Measurements from ENCODE around the gene LPAR3.
"Not testable (repeated sequence)": the region's sequence is repeated elsewhere in the genome, so short reads cannot be mapped to it uniquely, and the experiment has no call there.

The LPAR3 gene

DNA sequence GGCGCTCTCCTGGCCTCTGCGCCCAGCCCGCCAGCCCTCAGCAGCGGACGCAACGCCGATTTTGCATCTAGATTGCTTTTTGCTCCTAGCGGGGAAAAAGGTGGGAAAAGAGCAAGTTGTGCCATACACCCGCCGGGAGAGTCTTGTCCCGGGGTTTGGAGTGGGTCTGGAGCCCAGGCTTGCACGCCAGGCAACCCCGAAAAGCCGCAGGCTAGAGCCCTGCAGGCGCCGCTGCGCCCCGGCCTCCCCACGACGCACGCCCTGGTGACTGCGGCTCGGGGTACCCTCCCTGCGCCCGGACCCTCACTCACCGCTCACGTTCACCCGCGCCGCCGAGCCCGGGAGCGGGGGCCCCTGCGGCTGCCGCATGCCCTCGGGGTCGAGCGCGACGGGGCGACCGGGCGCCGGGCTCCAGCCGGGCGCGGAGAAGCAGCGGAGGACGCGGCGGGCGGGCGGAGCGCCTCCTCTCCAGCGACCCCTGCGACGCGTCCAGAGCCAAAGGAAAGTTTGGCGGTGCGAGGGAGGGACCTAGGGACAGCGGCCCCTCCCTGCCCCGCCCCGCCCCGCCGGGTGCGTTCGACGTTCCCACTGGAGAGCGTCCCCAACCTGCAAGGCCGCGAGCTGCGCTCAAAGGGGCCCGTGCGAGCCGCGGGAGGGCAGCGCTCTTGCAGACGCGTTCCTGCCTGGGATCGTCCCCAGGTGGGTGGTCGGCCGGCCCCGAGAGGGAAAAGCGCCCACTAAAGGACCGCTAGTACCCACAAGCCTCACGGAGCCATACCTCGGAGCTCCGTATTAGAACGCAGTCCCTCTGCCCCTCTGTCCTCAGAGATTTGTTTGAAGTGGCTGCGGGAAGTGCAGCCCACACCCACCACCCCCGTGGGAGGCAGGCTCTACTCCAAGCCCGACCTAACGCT lies at the start of gene LPAR3:
Gene LPAR3 (minus strand): TSS at position 502 of the 914 bp plus-strand sequence. CDS start 27,086 bp downstream, outside the sequence.
- peak; percentile 65 for DNase-seq (ENCODE audit: low spot score)

DNA sequence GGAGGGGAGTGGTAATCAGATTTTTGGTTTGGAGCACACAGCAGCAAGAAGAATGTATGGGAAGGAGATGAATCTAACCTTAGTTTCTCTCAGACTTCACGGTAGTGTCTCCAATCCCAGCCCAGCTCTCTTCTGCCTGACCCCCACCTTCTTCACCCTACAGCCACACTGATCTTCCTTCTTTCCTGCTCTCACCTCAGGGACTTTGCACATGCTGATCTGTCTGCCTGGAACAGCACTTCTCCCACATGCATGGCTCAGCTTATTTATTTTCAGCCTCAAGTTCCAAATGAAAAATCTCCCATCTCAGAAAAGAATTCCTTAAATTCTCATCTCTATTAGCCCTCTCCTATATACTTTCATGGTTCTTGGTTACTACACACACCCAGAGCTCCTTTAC lies 48.8 kb upstream of the LPAR3 start:
- DNase-seq (ENCODE audit: low spot score) = no peak

GRCh38 chr1:84940481-84940880 lies 47.5 kb upstream of the LPAR3 start:
- DNase-seq (ENCODE audit: low spot score) = no peak

DNA sequence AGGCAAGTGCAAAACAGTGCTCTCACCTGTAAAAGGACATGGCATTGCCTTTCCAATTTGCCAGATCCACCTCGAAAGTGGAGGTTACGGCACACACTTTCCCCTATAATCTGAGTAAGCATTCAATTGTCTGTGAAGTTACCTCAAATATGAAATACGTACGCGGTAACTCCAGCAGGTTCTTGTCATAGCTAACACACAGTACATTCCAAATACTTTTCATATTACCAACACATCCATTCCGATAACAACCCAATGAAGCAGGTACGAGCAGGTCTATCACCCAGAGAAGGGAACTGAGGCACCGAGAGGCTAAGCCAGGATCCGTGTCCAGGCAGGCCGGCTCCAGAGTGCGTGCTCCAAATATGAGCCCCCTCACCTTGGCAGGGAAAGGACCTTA lies 46.8 kb upstream of the LPAR3 start:
- DNase-seq (ENCODE audit: low spot score) = no peak

GRCh38 chr1:84939151-84939550 lies 46.1 kb upstream of the LPAR3 start:
- no peak for DNase-seq (ENCODE audit: low spot score)

- peak; percentile 71 for DNase-seq (ENCODE audit: low spot score)
Observed at GRCh38 chr1:84936116-84936810, 43.3 kb upstream of the LPAR3 start.

- no peak for DNase-seq (ENCODE audit: low spot score)
Observed at GRCh38 chr1:84933011-84933611, 40.1 kb upstream of the LPAR3 start.

GRCh38 chr1:84930831-84931230 lies 37.8 kb upstream of the LPAR3 start:
- no peak for DNase-seq (ENCODE audit: low spot score)

GRCh38 chr1:84930329-84930728 lies 37.3 kb upstream of the LPAR3 start:
- DNase-seq (ENCODE audit: low spot score) = no peak

DNA sequence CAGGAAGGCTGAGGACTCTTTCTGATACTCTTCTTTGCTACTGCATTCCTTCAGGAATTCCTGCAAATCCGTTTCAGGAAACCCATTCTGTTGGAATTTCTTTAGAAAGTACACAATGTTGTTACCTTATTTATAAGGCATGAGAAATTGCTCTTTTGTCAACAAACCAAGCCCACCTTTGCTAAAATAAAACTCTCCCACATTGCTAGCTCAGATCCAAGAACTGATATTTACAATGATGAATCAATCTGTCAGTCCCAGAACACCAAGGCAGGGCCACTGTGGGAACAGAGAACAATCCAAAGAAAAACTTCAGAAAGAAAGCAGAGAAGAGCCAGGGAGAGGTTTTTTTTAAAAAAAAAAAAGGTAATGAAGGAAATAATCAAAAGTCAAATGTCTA lies 36.6 kb upstream of the LPAR3 start:
- no peak for DNase-seq (ENCODE audit: low spot score)

- no peak for DNase-seq (ENCODE audit: low spot score)
Observed at GRCh38 chr1:84928979-84929378, 36.0 kb upstream of the LPAR3 start.

GRCh38 chr1:84923317-84923716 lies 30.3 kb upstream of the LPAR3 start:
- DNase-seq (ENCODE audit: low spot score) = no peak

GRCh38 chr1:84920159-84920558 lies 27.2 kb upstream of the LPAR3 start:
- no peak for DNase-seq (ENCODE audit: low spot score)

DNA sequence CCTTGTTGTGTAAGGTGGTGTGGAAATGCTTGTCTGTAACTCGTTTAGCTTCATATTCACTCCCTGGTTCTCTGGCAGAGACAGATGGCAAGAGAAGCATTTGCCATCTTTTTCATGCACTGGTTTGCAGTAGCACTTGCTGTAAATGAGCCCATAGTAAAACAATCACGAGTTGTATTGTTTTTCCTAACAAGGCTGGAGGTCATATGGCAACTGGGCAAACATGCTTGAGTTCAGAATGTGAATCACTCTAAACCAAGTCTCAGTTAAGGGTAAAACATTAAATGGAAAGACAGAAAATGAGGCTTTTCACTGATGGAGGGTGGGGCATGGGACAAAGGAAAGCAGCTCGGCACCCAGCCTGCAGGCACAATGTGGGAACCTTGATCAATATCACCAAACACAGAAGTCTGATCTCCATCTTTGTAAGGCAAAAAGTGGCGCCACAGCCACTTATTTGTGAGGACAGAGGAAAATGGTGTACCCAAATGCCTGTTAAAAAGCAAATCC lies 26.5 kb upstream of the LPAR3 start:
- no peak for DNase-seq (ENCODE audit: low spot score)

GRCh38 chr1:84918726-84919336 lies 25.8 kb upstream of the LPAR3 start:
- no peak for DNase-seq (ENCODE audit: low spot score)

- DNase-seq (ENCODE audit: low spot score) = no peak
Observed at GRCh38 chr1:84916897-84917296, 23.9 kb upstream of the LPAR3 start.

GRCh38 chr1:84913555-84913892 lies 20.5 kb upstream of the LPAR3 start:
- no peak for DNase-seq (ENCODE audit: low spot score)

- no peak for DNase-seq (ENCODE audit: low spot score)
Observed at GRCh38 chr1:84912726-84913554, 19.9 kb upstream of the LPAR3 start.

DNA sequence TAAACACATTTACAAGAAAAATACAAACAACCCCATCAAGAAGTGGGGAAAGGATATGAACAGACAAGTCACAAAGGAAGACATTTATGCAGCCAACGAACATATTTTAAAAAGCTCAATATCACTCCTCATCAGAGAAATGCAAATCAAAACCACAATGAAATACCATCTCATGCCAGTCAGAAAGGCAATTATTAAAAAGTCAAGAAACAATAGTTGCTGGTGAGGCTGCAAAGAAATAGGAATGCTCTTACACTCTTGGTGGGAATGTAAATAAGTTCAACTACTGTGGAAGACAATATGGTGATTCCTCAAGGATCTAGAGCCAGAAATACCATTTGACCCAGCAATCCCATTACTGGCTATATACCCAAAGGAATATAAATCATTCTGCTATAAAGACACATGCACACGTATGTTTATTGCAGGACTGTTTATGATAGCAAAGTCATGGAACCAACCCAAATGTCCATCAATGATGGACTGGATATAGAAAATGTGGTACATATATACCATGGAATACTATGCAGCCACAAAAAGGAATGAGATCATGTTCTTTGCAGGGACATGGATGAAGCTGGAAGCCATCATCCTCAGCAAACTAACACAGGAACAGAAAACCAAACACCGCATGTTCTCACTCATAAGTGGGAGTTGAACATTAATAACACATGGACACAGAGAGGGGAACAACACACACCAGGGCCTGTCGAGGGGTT lies 15.9 kb upstream of the LPAR3 start:
- DNase-seq (ENCODE audit: low spot score) = not testable (repeated sequence)

GRCh38 chr1:84907095-84907827 lies 14.3 kb upstream of the LPAR3 start:
- no peak for DNase-seq (ENCODE audit: low spot score)

Data from D341Med (cell line).